Brain microvascular endothelial cell (primary cell): ENCODE measurements around the gene PAOX.
A peak's percentile ranks its signal among the peaks of the same experiment; 100 is the strongest.

Experiments
- DNase-seq: peaks from one replicate; pipeline ENCODE4 v3.0.0-alpha.2; 2020
- H3K27ac ChIP-seq: fragments of 250-450 bp; sonication (Bioruptor Pico); 2 replicates; pipeline ENCODE4 v1.5.1; 2020; ENCODE audit warnings: mild to moderate bottlenecking, moderate library complexity
- H3K27me3 ChIP-seq: fragments of 250-450 bp; sonication (Bioruptor Pico); replicated peaks from 2 replicates; pipeline ENCODE4 v1.5.1; 2020; ENCODE audit warnings: mild to moderate bottlenecking
- H3K36me3 ChIP-seq: fragments of 250-450 bp; sonication (Bioruptor Pico); replicated peaks from 2 replicates; pipeline ENCODE4 v1.5.1; 2020; ENCODE audit warnings: mild to moderate bottlenecking
- H3K4me3 ChIP-seq: 2 replicates; pipeline ENCODE4 v1.5.1; 2011; ENCODE audit warnings: low read depth, mild to moderate bottlenecking, control low read depth, low read length, moderate library complexity
- CTCF ChIP-seq: IDR thresholded peaks from 2 replicates; pipeline ENCODE4 v1.5.1; 2011; ENCODE audit warnings: low read depth, mild to moderate bottlenecking, moderate library complexity, low read length, control low read depth, inconsistent platforms; ENCODE audit errors: missing control alignments
- in situ Hi-C: cut with HindIII; loops from 2 replicates; pipeline ENCODE4 v1.10.0; 2017; ENCODE audit warnings: low sequenced_read_pairs, low pct_ligation_motif_present

Gene PAOX

DNA sequence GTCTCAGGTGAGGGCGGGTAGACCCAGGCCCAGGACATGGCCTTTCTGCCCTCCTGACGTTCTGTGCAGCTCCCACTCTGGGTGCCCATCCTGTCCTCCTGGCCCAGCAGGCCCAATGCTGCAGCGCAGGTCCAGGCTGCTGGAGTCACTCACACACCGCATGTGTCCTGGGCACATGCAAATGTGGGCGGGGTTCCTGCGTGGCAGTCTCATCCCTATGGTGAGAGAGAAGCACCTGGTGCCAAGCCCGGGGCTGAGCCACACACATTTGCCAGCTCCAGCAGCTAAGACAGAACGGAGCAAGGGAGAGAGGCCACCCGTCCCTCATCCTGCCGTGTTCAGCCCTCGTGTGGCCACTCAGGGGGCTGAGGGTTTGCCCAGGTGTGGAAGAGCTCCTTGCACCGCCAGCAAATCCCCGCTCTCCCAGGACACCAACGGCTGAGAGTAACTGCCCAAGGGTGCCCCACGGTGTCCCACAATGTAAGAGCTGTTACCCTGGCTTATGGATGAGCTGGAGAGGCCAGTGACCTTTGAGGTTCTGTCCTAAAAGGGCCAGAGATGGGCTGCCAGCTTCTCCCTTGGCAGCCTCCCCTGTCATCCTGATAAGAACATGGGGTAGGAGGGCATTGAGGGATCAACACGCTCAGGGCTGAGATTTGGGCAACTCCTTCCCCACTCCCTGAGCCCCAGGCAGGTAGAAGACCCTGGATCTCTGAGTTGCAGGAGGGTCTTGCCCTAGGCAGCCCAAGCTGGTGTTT is 25.7 kb upstream of the PAOX start:
- no peaks in the 10 kb centered on the region for H3K27me3 ChIP-seq
- no peak for DNase-seq
- in situ Hi-C loops: no loop called here
- TF ChIP-seq CTCF: peak; percentile 10
- H3K36me3 ChIP-seq: no peaks in the 10 kb centered on the region
- no peak overlapping the region for H3K4me3 ChIP-seq
- no peak overlapping the region for H3K27ac ChIP-seq

GRCh38 chr10:133353988-133354605 is 25.0 kb upstream of the PAOX start:
- Histone ChIP-seq H3K27ac (no peak overlapping the region), H3K27me3 (no peaks in the 10 kb centered on the region), H3K4me3 (no peak overlapping the region), H3K36me3 (no peaks in the 10 kb centered on the region)
- in situ Hi-C loops: no loop called here
- no peak for DNase-seq
- TF ChIP-seq CTCF: no peak

GRCh38 chr10:133354672-133355240 is 24.3 kb upstream of the PAOX start:
- Histone ChIP-seq H3K27ac (no peak overlapping the region), H3K36me3 (no peaks in the 10 kb centered on the region), H3K4me3 (no peak overlapping the region), H3K27me3 (no peaks in the 10 kb centered on the region)
- in situ Hi-C loops: no loop called here
- no peak for TF ChIP-seq CTCF
- no peak for DNase-seq

DNA sequence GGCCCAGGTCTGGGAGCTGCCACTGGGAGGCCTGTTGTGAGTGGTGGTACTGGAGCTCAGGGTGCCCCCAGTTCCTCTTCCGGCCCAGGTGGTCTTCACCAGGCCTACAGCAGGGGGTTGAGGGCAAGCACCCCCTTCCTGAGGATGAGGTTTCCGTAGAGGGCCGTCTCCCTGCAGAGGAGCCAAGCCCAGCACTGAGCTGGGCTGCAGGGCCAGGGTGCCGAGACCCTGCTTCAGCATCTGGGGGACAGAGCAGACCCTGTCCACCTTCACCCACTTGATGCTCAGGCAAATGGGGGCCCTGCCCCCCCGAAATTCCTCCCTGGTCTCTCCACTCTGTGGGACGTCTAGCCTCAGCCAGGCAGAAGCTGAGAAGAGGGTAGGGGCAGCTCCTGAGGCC is 23.8 kb upstream of the PAOX start:
- H3K4me3 ChIP-seq: no peak overlapping the region
- no peak for DNase-seq
- H3K27me3 ChIP-seq: no peaks in the 10 kb centered on the region
- H3K36me3 ChIP-seq: no peaks in the 10 kb centered on the region
- TF ChIP-seq CTCF: no peak
- no peak overlapping the region for H3K27ac ChIP-seq
- in situ Hi-C loops: no loop called here

DNA sequence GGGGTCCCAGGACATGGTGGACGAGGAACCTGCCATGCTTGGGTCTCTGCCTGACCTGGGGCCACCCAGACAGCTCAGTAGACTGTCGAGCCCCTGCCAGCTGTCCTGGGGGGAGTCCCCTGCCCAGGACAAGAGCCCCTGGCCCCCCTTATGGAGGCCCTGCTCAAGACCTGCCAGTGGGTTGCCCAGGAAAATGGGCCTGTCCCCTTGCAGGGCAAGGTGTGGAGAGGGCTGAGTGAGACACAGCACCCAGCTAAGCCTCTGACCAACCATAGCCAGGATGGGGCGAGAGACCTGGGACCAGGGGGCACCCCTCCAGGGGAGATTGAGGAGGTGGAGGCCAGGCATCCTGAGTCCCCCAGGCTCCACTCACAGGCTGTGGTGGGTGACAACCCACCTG is 23.1 kb upstream of the PAOX start:
- no peak for DNase-seq
- no peak for TF ChIP-seq CTCF
- H3K36me3 ChIP-seq: no peaks in the 10 kb centered on the region
- H3K27ac ChIP-seq: no peak overlapping the region
- in situ Hi-C loops: no loop called here
- H3K4me3 ChIP-seq: no peak overlapping the region
- no peaks in the 10 kb centered on the region for H3K27me3 ChIP-seq
